ENCODE data around the gene STK25.
A peak's percentile ranks its signal among the peaks of the same experiment; 100 is the strongest.

STK25 gene

GRCh38 chr2:241508240-241509154 lies at the start of gene STK25:
Gene STK25 (minus strand): TSS chr2:241508584. CDS start chr2:241508035, 549 bp downstream.
- peak; percentile 99 for DNase-seq (ENCODE audit: low read depth)

GRCh38 chr2:241556746-241557145 lies 48.4 kb upstream of the STK25 start:
- no peak overlapping the region for H3K4me3 ChIP-seq (replicated peaks; ENCODE audit: low read depth, low read length)
- DNase-seq (ENCODE audit: low read depth) = no peak
- no peak for TF ChIP-seq CTCF (IDR thresholded peaks at IDR 0.05; ENCODE audit: low read length, missing control alignments)

More at GRCh38 chr2:241508240-241509154, at the start of gene STK25:
- H3K4me3 ChIP-seq (replicated peaks; ENCODE audit: low read depth, low read length) = peak within 1 kb of the TSS; percentile 81
- TF ChIP-seq CTCF (IDR thresholded peaks at IDR 0.05; ENCODE audit: low read length, missing control alignments) = no peak

GRCh38 chr2:241555711-241556110 lies 47.3 kb upstream of the STK25 start:
- no peak for TF ChIP-seq CTCF (IDR thresholded peaks at IDR 0.05; ENCODE audit: low read length, missing control alignments)
- no peak overlapping the region for H3K4me3 ChIP-seq (replicated peaks; ENCODE audit: low read depth, low read length)
- no peak for DNase-seq (ENCODE audit: low read depth)

GRCh38 chr2:241554610-241555322 lies 46.4 kb upstream of the STK25 start:
- no peak overlapping the region for H3K4me3 ChIP-seq (replicated peaks; ENCODE audit: low read depth, low read length)

GRCh38 chr2:241553981-241554380 lies 45.6 kb upstream of the STK25 start:
- no peak overlapping the region for H3K4me3 ChIP-seq (replicated peaks; ENCODE audit: low read depth, low read length)
- TF ChIP-seq CTCF (IDR thresholded peaks at IDR 0.05; ENCODE audit: low read length, missing control alignments) = no peak

More at GRCh38 chr2:241554610-241555322, 46.4 kb upstream of the STK25 start:
- TF ChIP-seq CTCF (IDR thresholded peaks at IDR 0.05; ENCODE audit: low read length, missing control alignments) = no peak
- no peak for DNase-seq (ENCODE audit: low read depth)

GRCh38 chr2:241553512-241553830 lies 45.1 kb upstream of the STK25 start:
- no peak for TF ChIP-seq CTCF (IDR thresholded peaks at IDR 0.05; ENCODE audit: low read length, missing control alignments)
- H3K4me3 ChIP-seq (replicated peaks; ENCODE audit: low read depth, low read length) = no peak overlapping the region
- DNase-seq (ENCODE audit: low read depth) = no peak

More at GRCh38 chr2:241553981-241554380, 45.6 kb upstream of the STK25 start:
- no peak for DNase-seq (ENCODE audit: low read depth)

All from fibroblast of pulmonary artery (primary cell).